GM12892 (cell line): ENCODE measurements around the gene SLIT3.

ENCODE experiments used
- POLR2A ChIP-seq: IDR thresholded peaks from 2 replicates; pipeline ENCODE4 v1.6.1; 2011; ENCODE audit warnings: low read depth, low read length, control low read depth
- POLR2AphosphoS5 ChIP-seq: IDR thresholded peaks from 2 replicates; pipeline ENCODE4 v1.6.1; 2011; ENCODE audit warnings: low read depth, low read length, control low read depth
- TAF1 ChIP-seq: IDR thresholded peaks from 2 replicates; pipeline ENCODE4 v1.6.1; 2011; ENCODE audit warnings: low read depth, mild to moderate bottlenecking, control low read depth, low read length, borderline replicate concordance

DNA sequence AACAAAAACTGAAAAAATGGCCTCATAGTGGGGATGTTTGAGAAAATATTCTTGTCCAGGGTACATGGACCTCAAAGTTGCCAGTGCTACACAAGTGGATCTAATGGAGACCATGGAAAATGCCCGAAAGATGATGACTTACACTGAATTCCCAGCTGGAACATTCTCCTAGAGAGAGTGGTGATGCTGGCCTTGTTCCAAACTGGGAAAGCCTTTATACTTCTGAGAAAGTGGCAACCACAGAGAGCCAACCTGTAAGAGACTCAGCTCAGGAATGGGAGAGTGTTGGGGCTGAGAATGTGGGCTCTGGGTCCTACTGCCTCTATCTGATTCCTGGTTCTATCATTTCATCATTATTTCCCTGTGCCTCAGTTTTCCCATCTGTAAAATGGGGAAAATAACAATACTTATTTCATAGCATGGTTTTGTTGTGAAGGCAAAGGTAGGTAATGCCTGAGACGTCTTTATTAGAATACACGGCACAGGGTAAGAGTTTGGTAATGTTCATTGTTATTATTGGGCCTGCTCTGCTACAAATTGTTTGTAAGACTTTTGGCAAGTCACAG is 492.8 kb downstream of the SLIT3 start:
- no peak for TF ChIP-seq POLR2AphosphoS5
- no peak for TF ChIP-seq TAF1
- no peak for TF ChIP-seq POLR2A
